ENCODE results near the gene FNDC3A.
A peak's percentile ranks its signal among the peaks of the same experiment; 100 is the strongest.

FNDC3A gene

GRCh38 chr13:49219647-49220035 lies 243.9 kb downstream of the FNDC3A start:
- Histone ChIP-seq H3K4me3 (replicated peaks; ENCODE audit: insufficient read depth, low read length) (no peak overlapping the region), H3K27me3 (ENCODE audit: insufficient read depth, poor library complexity, severe bottlenecking) (peaks cover 3% of the 10 kb centered on the region), H3K27ac (replicated peaks) (no peak overlapping the region)
- DNase-seq (ENCODE audit: low read depth in 1 of 2, low spot score in 1 of 2): no peak
- TF ChIP-seq GABPA (IDR thresholded peaks at IDR 0.05; ENCODE audit: low read depth) (no peak), REST (IDR thresholded peaks at IDR 0.05; ENCODE audit: insufficient replicate concordance, low read depth) (no peak), CTCF (IDR thresholded peaks at IDR 0.05; ENCODE audit: insufficient read depth, low read length) (no peak), POLR2AphosphoS5 (IDR thresholded peaks at IDR 0.05; ENCODE audit: low read depth) (no peak), SPI1 (IDR thresholded peaks at IDR 0.05; ENCODE audit: borderline replicate concordance, low read depth) (no peak)

GRCh38 chr13:49220036-49220855 lies 244.5 kb downstream of the FNDC3A start, which contains the start of gene MLNR:
Gene MLNR, plus strand, starts transcription at chr13:49220338. Its CDS starts 0 bp downstream, at chr13:49220338.
- no peak within 1 kb of the TSS for H3K4me3 ChIP-seq (replicated peaks; ENCODE audit: insufficient read depth, low read length)
- peaks cover 3% of the 10 kb centered on the region for H3K27me3 ChIP-seq (ENCODE audit: insufficient read depth, poor library complexity, severe bottlenecking)
- H3K27ac ChIP-seq (replicated peaks): no peak within 1 kb of the TSS
- DNase-seq (ENCODE audit: low read depth in 1 of 2, low spot score in 1 of 2): peak in 1 of 2 experiments; percentile 29
- TF ChIP-seq SPI1 (IDR thresholded peaks at IDR 0.05; ENCODE audit: borderline replicate concordance, low read depth): no peak

GRCh38 chr13:49220856-49221589 lies 245.3 kb downstream of the FNDC3A start:
- Histone ChIP-seq H3K4me3 (replicated peaks; ENCODE audit: insufficient read depth, low read length) (no peak overlapping the region), H3K27ac (replicated peaks) (no peak overlapping the region), H3K27me3 (ENCODE audit: insufficient read depth, poor library complexity, severe bottlenecking) (peaks cover 3% of the 10 kb centered on the region)
- TF ChIP-seq POLR2AphosphoS5 (IDR thresholded peaks at IDR 0.05; ENCODE audit: low read depth): no peak
- no peak for TF ChIP-seq REST (IDR thresholded peaks at IDR 0.05; ENCODE audit: insufficient replicate concordance, low read depth)
- no peak for TF ChIP-seq CTCF (IDR thresholded peaks at IDR 0.05; ENCODE audit: insufficient read depth, low read length)
- no peak for TF ChIP-seq SPI1 (IDR thresholded peaks at IDR 0.05; ENCODE audit: borderline replicate concordance, low read depth)
- no peak for TF ChIP-seq GABPA (IDR thresholded peaks at IDR 0.05; ENCODE audit: low read depth)
- no peak for DNase-seq (ENCODE audit: low read depth in 1 of 2, low spot score in 1 of 2)

GRCh38 chr13:49221590-49221965 lies 245.9 kb downstream of the FNDC3A start:
- TF ChIP-seq POLR2AphosphoS5 (IDR thresholded peaks at IDR 0.05; ENCODE audit: low read depth) (no peak), CTCF (IDR thresholded peaks at IDR 0.05; ENCODE audit: insufficient read depth, low read length) (no peak), SPI1 (IDR thresholded peaks at IDR 0.05; ENCODE audit: borderline replicate concordance, low read depth) (no peak), REST (IDR thresholded peaks at IDR 0.05; ENCODE audit: insufficient replicate concordance, low read depth) (no peak), GABPA (IDR thresholded peaks at IDR 0.05; ENCODE audit: low read depth) (no peak)
- Histone ChIP-seq H3K27me3 (ENCODE audit: insufficient read depth, poor library complexity, severe bottlenecking) (peaks cover 3% of the 10 kb centered on the region), H3K27ac (replicated peaks) (no peak overlapping the region), H3K4me3 (replicated peaks; ENCODE audit: insufficient read depth, low read length) (no peak overlapping the region)
- DNase-seq (ENCODE audit: low read depth in 1 of 2, low spot score in 1 of 2): no peak

Measured in HL-60 (cell line).